Ectodermal cell (in vitro differentiated cells): ENCODE results near the gene UGT8.
"Not testable (repeated sequence)": the region's sequence is repeated elsewhere in the genome, so short reads cannot be mapped to it uniquely, and the experiment has no call there.

Experiments used
- H3K27ac ChIP-seq: 2 replicates; pipeline ENCODE4 v1.7.0; 2013; ENCODE audit warnings: mild to moderate bottlenecking, low read depth, low read length; ENCODE audit not compliant: insufficient read depth, poor library complexity, severe bottlenecking
- H3K27me3 ChIP-seq: 2 replicates; pipeline ENCODE4 v1.7.0; 2013; ENCODE audit warnings: mild to moderate bottlenecking, low read length; ENCODE audit not compliant: insufficient read depth, control insufficient read depth, poor library complexity, severe bottlenecking
- H3K36me3 ChIP-seq: one replicate; pipeline ENCODE4 v1.7.0; 2013; ENCODE audit warnings: low read length; ENCODE audit not compliant: control insufficient read depth, insufficient read depth
- H3K4me1 ChIP-seq: one replicate; pipeline ENCODE4 v1.7.0; 2013; ENCODE audit warnings: low read length; ENCODE audit not compliant: control insufficient read depth, insufficient read depth
- H3K4me3 ChIP-seq: 2 replicates; pipeline ENCODE4 v1.7.0; 2013; ENCODE audit warnings: low read depth, low read length, control low read depth; ENCODE audit not compliant: insufficient read depth
- H3K9me3 ChIP-seq: 2 replicates; pipeline ENCODE4 v1.7.0; 2013; ENCODE audit warnings: mild to moderate bottlenecking, low read length, moderate library complexity; ENCODE audit not compliant: control insufficient read depth
- WGBS, 2 experiments: methylation state at CpG; one replicate each; pipeline ENCODE4 v1.1.7; 2013; ENCODE audit warnings: missing lambda C conversion rate in 2 of 2; 5-methylcytosine and 5-hydroxymethylcytosine counted together

UGT8 gene

DNA sequence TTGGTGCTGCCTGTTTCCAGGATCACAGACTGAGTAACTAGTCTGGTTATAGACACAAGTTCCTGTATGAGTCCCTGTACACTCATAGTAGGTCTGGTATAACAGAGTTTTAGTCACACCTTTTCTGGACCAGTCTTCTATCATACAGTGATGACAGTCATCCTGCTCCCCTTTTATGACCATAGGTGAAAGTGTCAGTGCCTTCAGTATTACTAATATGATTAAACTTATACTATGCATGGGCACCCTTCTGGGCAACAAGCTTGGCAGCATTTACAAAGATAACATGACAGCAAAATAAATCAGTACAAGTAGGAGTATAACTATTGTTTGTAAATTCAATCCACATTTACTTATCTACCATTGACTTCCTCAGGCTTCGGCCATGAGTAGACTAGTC is 8.2 kb upstream of the UGT8 start:
- not testable (repeated sequence) for H3K27ac ChIP-seq, H3K4me1 ChIP-seq, H3K4me3 ChIP-seq, H3K36me3 ChIP-seq, H3K27me3 ChIP-seq, H3K9me3 ChIP-seq
- 93 to 100% methylated on average over 1 of the region's 1 CpG for WGBS, 2 experiments

DNA sequence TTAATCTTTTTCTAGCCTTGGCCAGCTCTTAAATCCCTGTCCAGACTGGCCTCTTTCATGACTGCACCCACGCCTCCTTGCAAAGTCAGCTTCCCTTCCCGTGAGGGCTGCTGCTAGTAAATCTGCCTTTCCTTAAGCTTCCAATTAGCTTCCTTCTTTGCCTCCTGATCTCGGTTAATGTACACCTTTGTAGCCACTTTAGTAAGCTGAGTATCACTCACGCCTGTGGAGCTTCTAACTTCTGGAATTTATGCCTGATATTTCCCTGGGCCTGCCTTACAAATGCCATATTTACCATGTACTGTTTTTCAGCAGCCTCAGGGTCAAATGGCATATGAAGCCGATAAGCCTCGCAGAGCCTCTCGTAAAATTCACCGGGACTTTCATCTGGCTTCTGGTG is 5.1 kb upstream of the UGT8 start:
- Histone ChIP-seq H3K9me3 (no peaks in the 10 kb centered on the region), H3K4me1 (no peaks in the 10 kb centered on the region), H3K27me3 (peaks cover 13% of the 10 kb centered on the region), H3K27ac (no peak overlapping the region), H3K36me3 (no peaks in the 10 kb centered on the region), H3K4me3 (no peak overlapping the region)
- WGBS, 2 experiments, result 94 to 95% methylated on average over 8 of the region's 8 CpGs

DNA sequence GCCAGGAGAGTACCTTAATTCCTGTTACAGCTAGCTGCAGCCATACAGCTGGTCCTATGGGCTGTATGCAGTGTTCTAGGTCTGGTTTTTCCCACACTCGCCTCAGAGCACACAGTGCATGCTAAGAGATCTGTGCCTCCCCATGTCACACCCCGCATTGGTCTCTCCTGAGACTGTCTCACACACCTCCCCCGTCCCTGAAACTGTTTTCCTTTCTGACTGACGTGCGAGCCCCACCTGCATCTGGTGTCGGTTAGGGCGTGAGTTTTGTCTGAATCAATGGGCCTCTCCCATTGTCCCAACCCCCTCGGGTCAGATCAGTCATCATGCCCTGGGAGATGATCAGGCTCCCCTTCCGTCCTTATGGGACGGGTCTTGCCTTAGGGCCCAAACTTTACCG is 3.4 kb upstream of the UGT8 start:
- no peaks in the 10 kb centered on the region for H3K36me3 ChIP-seq
- H3K27ac ChIP-seq, result no peak overlapping the region
- no peak overlapping the region for H3K4me3 ChIP-seq
- H3K27me3 ChIP-seq, result peaks cover 27% of the 10 kb centered on the region
- 87 to 98% methylated on average over 10 to 11 of the region's 11 CpGs for WGBS, 2 experiments
- no peaks in the 10 kb centered on the region for H3K9me3 ChIP-seq
- H3K4me1 ChIP-seq, result no peaks in the 10 kb centered on the region

DNA sequence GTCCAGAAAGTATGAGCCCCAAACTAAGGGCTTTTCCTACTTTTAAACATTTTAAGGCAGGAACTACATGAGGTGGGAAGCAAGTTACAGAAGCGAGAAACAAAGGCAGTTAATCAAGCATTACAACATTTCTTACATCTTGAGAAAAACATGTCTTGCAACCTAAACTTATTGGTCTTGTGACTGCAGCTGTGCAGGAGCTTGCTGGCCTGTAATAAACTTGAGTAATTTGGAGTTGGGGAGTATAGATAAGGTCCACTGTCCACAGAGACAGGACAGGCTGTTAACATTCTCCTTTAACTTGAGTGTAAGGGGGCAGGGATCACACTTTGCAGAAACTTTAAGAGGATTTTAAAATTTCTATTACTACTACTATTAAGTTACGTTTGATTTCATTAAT is 2.7 kb upstream of the UGT8 start:
- WGBS, 2 experiments, result 91 to 93% methylated on average over 1 of the region's 2 CpGs
- no peaks in the 10 kb centered on the region for H3K9me3 ChIP-seq
- no peak overlapping the region for H3K4me3 ChIP-seq
- H3K27me3 ChIP-seq, result peaks cover 35% of the 10 kb centered on the region
- H3K27ac ChIP-seq, result no peak overlapping the region
- H3K4me1 ChIP-seq, result no peaks in the 10 kb centered on the region
- H3K36me3 ChIP-seq, result no peaks in the 10 kb centered on the region

DNA sequence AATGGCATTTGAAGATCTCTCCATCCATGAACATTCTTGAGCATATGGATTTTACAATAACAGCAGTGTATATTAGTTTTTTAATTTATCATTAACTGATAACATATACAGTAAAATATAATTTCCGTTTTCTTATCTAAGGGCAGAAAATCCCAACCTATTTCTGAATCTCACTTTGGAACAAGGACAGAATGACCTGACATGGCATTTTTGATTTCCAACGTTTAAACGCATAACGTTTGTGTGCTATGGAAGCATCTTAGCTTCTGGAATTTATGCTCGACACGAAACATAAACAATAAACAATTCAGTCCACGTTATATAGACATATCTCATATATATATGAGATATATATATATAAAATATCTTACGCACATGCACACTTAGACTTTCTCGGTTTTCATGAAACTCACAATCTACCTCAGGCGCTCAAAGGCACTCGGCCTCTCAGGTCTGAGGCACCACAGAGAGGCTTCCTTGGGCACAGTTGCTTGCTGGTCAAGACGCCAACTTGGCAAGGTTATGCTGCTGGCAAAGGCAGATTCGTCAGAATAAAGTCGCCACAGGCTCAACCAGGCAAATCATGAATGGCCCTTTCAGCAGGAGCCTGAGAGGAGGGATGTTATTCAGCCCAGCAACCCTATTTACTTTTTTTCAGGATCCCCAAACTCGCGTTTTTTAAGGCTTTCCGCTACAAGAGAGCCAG is 1.0 kb upstream of the UGT8 start:
- Histone ChIP-seq H3K27ac (no peak overlapping the region), H3K4me1 (no peaks in the 10 kb centered on the region), H3K27me3 (peaks cover 37% of the 10 kb centered on the region), H3K9me3 (no peaks in the 10 kb centered on the region), H3K4me3 (peak overlapping the region; percentile 61), H3K36me3 (no peaks in the 10 kb centered on the region)
- WGBS, 2 experiments, result 60 to 61% methylated on average over 14 of the region's 17 CpGs

DNA sequence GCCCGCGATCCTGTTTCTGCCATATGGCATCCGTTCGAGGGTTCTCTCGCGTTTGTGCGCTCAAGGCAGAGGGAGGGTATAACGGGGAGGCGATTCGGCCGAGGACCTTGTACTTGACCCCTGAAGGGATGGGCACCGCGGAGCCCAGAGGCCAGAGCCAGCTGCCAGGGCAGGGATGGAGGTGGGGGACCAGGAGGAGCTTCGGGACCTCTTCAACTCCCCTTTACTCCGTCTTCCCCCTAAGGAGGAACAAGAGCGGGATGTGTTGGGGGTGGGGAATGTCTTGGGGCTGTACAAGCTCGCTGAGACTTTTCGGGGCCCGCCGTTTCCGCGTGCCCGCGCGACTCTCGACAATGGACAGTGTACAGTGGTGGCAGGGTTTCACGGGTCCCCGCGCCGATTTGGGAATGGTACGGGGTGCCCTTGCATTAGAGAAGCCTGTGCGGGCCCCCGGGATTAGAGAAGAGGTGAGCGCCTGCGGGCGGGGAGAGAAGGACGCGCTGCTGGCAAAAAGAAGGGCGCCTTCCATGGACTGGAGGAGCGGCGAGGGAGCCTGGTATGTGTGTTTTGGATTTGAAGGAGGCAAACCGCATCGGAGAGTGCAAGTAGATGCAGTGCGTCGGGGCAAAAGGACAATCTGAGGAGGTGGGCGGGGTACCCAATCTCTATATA is 760 bp downstream of the UGT8 start:
- no peaks in the 10 kb centered on the region for H3K4me1 ChIP-seq
- peaks cover 37% of the 10 kb centered on the region for H3K27me3 ChIP-seq
- H3K36me3 ChIP-seq, result no peaks in the 10 kb centered on the region
- H3K4me3 ChIP-seq, result peak overlapping the region; percentile 61
- 0 to 1% methylated on average over 46 of the region's 46 CpGs for WGBS, 2 experiments
- no peaks in the 10 kb centered on the region for H3K9me3 ChIP-seq
- no peak overlapping the region for H3K27ac ChIP-seq

DNA sequence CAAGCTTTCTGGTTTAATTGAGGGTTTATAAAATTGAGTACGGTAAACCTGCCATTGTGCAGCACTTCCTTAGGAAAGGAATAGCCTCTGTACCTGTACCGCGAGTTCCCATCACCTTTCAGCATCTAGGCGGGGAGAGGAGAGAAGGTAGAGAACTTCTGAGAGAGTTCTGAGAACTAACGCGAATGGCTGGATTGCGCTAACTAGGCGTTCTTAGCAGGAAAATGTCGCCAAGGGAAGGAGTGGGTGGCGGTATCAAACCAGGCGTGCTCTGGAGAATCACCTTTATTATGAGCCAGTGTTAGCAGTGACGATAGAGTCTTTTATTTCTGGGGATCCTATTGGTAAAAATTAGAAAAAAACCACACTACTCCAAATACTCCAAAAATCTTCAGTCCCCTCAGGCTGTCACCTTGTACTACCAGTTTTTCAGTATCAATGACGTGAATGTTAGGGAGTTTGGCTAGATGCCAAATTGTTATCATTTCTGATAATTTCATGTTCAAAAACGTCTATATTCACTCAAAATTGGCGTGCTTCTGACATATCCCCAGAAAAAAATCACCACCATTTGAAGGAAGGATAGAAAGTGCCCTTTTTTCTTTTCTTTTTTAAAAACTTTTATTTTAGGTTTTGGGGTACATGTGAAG is 1.4 kb downstream of the UGT8 start:
- Histone ChIP-seq H3K27ac (no peak overlapping the region), H3K27me3 (peaks cover 37% of the 10 kb centered on the region), H3K9me3 (no peaks in the 10 kb centered on the region), H3K36me3 (no peaks in the 10 kb centered on the region), H3K4me1 (no peaks in the 10 kb centered on the region), H3K4me3 (peak overlapping the region; percentile 61)
- WGBS, 2 experiments, result 6 to 9% methylated on average over 13 to 15 of the region's 15 CpGs

DNA sequence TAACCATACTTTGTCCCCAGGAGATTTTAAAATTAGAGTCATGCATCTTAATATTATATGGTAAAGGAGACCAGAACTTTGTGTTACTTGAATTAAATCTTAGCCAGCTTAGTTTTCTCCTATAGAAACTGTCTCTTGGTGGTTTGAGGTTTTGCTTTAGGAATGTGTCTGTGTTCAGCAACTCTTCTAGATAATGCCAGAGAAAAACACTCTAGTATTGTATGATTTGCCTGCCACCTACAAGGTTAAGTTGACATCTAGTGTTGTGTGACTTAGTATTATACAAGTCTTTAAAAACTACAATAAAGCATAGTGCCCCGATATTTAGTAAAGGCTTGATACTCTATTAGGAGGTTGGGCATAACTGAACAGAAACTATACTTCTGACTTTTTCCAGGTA is 2.1 kb downstream of the UGT8 start:
- WGBS, 2 experiments, result 67% methylated on average over 1 of the region's 1 CpG; no CpG with 5 or more reads in 1 of the 2 experiments

DNA sequence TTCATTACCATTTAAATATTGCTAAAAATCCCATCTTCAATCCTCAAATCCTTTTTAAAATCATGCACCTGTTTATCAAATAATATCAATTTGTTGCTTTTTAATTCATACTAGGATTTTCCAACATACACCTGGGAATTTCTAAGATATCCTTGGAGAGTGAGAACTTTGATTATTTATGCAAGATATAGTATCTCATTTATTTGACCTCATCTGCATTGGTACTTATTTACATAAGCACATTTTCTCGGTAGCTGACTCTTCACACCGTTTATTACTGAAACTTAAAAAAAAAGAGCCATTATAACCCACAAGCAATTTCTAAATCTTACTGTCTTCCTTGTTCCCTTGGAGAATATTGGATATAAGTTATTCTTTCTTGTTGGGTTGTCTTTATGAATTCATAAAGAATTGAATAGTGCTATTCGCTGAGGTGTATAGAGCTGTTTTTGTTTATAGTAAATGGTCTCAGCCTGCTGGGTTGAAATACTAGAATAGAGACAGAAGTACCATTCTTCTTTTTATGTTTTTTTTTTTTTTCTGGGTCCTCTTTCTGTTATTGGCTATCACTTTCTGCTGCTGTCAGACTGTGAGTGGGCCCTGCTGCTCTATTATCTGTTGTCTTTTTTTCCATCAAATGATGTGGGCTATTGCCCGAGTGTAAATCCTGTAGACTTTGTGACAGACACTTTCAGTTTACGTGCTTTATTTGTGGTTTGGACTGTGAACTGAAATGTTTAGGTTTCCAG is 2.9 kb downstream of the UGT8 start:
- Histone ChIP-seq H3K27ac (peak overlapping the region; percentile 27), H3K9me3 (no peaks in the 10 kb centered on the region), H3K36me3 (no peaks in the 10 kb centered on the region), H3K4me1 (no peaks in the 10 kb centered on the region), H3K4me3 (no peak overlapping the region), H3K27me3 (peaks cover 37% of the 10 kb centered on the region)
- 75 to 83% methylated on average over 5 of the region's 5 CpGs for WGBS, 2 experiments

More for the DNA sequence above, 2.1 kb downstream of the UGT8 start:
- no peaks in the 10 kb centered on the region for H3K4me1 ChIP-seq
- no peaks in the 10 kb centered on the region for H3K9me3 ChIP-seq
- no peaks in the 10 kb centered on the region for H3K36me3 ChIP-seq
- no peak overlapping the region for H3K27ac ChIP-seq
- H3K4me3 ChIP-seq, result no peak overlapping the region
- peaks cover 37% of the 10 kb centered on the region for H3K27me3 ChIP-seq

DNA sequence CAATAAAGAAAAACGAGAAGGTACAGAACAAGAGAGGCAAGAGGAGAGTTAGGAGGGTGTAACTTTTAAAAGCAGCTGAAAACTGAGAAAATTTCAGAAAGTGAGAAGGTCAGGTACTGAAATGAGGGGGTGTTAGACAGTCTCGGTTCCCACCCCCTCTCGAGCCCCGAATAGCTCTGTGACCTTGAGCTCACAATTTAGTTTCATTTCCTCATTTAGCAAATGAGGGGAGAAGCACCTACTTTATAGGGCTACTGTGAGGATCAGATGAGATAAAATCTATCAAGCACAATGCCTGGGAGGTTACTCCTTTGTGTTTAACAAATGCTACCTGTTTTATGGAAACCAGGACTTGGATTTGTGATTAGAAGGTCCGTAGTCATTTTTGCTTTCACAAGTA is 4.9 kb downstream of the UGT8 start:
- Histone ChIP-seq H3K27me3 (peaks cover 25% of the 10 kb centered on the region), H3K4me3 (no peak overlapping the region), H3K36me3 (no peaks in the 10 kb centered on the region), H3K27ac (no peak overlapping the region), H3K9me3 (no peaks in the 10 kb centered on the region), H3K4me1 (no peaks in the 10 kb centered on the region)
- WGBS, 2 experiments, result 92 to 94% methylated on average over 5 of the region's 5 CpGs
